ENCODE results near the gene IRAG1.

The IRAG1 gene

GRCh38 chr11:10666556-10667520, 26.7 kb downstream of the IRAG1 start:
- DNase-seq: no peak

GRCh38 chr11:10664496-10664895, 29.1 kb downstream of the IRAG1 start:
- no peak for DNase-seq

- no peak for DNase-seq
These were observed 29.6 kb downstream of the IRAG1 start for GRCh38 chr11:10663990-10664389.

GRCh38 chr11:10663365-10663764, 30.2 kb downstream of the IRAG1 start:
- DNase-seq: no peak

GRCh38 chr11:10660323-10660722, 33.2 kb downstream of the IRAG1 start:
- no peak for DNase-seq

GRCh38 chr11:10659339-10660216, 34.0 kb downstream of the IRAG1 start:
- no peak for DNase-seq

- DNase-seq: no peak
These were observed 34.8 kb downstream of the IRAG1 start for GRCh38 chr11:10658621-10659338.

- DNase-seq: no peak
These were observed 36.0 kb downstream of the IRAG1 start for GRCh38 chr11:10657308-10658271.

- DNase-seq: no peak
These were observed 37.5 kb downstream of the IRAG1 start for GRCh38 chr11:10655943-10656576.

GRCh38 chr11:10655227-10655626, 38.3 kb downstream of the IRAG1 start:
- DNase-seq: no peak

- DNase-seq: no peak
These were observed 38.8 kb downstream of the IRAG1 start for GRCh38 chr11:10654811-10655150.

GRCh38 chr11:10653946-10654810, 39.4 kb downstream of the IRAG1 start:
- peak; percentile 52 for DNase-seq

- no peak for DNase-seq
These were observed 40.3 kb downstream of the IRAG1 start for GRCh38 chr11:10653261-10653660.

GRCh38 chr11:10651656-10652361, 41.7 kb downstream of the IRAG1 start:
- peak; percentile 18 for DNase-seq

- no peak for DNase-seq
These were observed 42.9 kb downstream of the IRAG1 start for GRCh38 chr11:10650630-10651029.

- DNase-seq: no peak
These were observed 43.4 kb downstream of the IRAG1 start for GRCh38 chr11:10650166-10650565.

GRCh38 chr11:10648871-10649270, 44.7 kb downstream of the IRAG1 start:
- no peak for DNase-seq

GRCh38 chr11:10646681-10647355, 46.7 kb downstream of the IRAG1 start:
- no peak for DNase-seq

GRCh38 chr11:10646005-10646404, 47.5 kb downstream of the IRAG1 start:
- DNase-seq: no peak
